GM21528 (cell line): ENCODE data around the gene SPHKAP.
"Not testable (repeated sequence)": the region's sequence is repeated elsewhere in the genome, so short reads cannot be mapped to it uniquely, and the experiment has no call there.

Source experiments
- ATAC-seq: cut with Tn5 transposase; IDR thresholded peaks from one replicate; pipeline ENCODE4 v1.9.1; 2021; ENCODE audit warnings: mild to moderate bottlenecking, moderate library complexity; ENCODE audit not compliant: unreplicated experiment, low FRiP score

Gene SPHKAP

GRCh38 chr2:228102949-228103348, 78.5 kb downstream of the SPHKAP start:
- no peak for ATAC-seq

- no peak for ATAC-seq
Observed at GRCh38 chr2:228094377-228094921, 87.0 kb downstream of the SPHKAP start.

GRCh38 chr2:228092056-228092455, 89.4 kb downstream of the SPHKAP start:
- ATAC-seq, result no peak

- no peak for ATAC-seq
Observed at GRCh38 chr2:228086561-228086960, 94.9 kb downstream of the SPHKAP start.

- ATAC-seq, result no peak
Observed at GRCh38 chr2:228084717-228085116, 96.8 kb downstream of the SPHKAP start.

- ATAC-seq, result no peak
Observed at GRCh38 chr2:228083131-228083530, 98.4 kb downstream of the SPHKAP start.

- no peak for ATAC-seq
Observed at GRCh38 chr2:228082571-228082970, 98.9 kb downstream of the SPHKAP start.

GRCh38 chr2:228079194-228079593, 102.3 kb downstream of the SPHKAP start:
- ATAC-seq, result no peak

GRCh38 chr2:228076695-228077094, 104.8 kb downstream of the SPHKAP start:
- ATAC-seq, result not testable (repeated sequence)

GRCh38 chr2:228072669-228073068, 108.8 kb downstream of the SPHKAP start:
- no peak for ATAC-seq

- no peak for ATAC-seq
Observed at GRCh38 chr2:228067309-228067708, 114.2 kb downstream of the SPHKAP start.

GRCh38 chr2:228066126-228066798, 115.2 kb downstream of the SPHKAP start:
- no peak for ATAC-seq

GRCh38 chr2:228065686-228066085, 115.8 kb downstream of the SPHKAP start:
- no peak for ATAC-seq

- ATAC-seq, result no peak
Observed at GRCh38 chr2:228064796-228065315, 116.6 kb downstream of the SPHKAP start.

GRCh38 chr2:228064024-228064423, 117.5 kb downstream of the SPHKAP start:
- no peak for ATAC-seq

GRCh38 chr2:228063558-228063957, 117.9 kb downstream of the SPHKAP start:
- no peak for ATAC-seq

- no peak for ATAC-seq
Observed at GRCh38 chr2:228059735-228060134, 121.8 kb downstream of the SPHKAP start.

GRCh38 chr2:228056293-228057097, 125.0 kb downstream of the SPHKAP start:
- ATAC-seq, result no peak

- no peak for ATAC-seq
Observed at GRCh38 chr2:228048838-228049490, 132.5 kb downstream of the SPHKAP start.

GRCh38 chr2:228040995-228041394, 140.5 kb downstream of the SPHKAP start:
- no peak for ATAC-seq
